Thyroid gland (tissue), 4 donors: ENCODE results near the gene CHI3L2. TPM values are rescaled to one million over a fixed set of nuclear protein-coding genes. Genes with fewer than 3 reads are reported as not detected.

ENCODE experiments used
- DNase-seq, 2 donors: peaks; one replicate each; pipeline ENCODE4 v3.0.0-alpha.2; 2019
- H3K27ac ChIP-seq, 3 donors: fragments of 200-600 bp; sonication (generic); 1 replicate in 2 of 3; 2 replicates in 1 of 3; pipeline ENCODE4 v1.5.1; 2016 to 2019; ENCODE audit warnings: mild to moderate bottlenecking in 1 of 3, moderate library complexity in 1 of 3
- H3K27me3 ChIP-seq: fragments of 200-600 bp; sonication (generic); one replicate; pipeline ENCODE4 v1.5.1; 2019
- H3K36me3 ChIP-seq, 2 donors: fragments of 200-600 bp; sonication (generic); one replicate each; pipeline ENCODE4 v1.5.1; 2016 to 2019
- H3K4me1 ChIP-seq, 2 donors: fragments of 200-600 bp; sonication (generic); one replicate each; pipeline ENCODE4 v1.5.1; 2017 to 2019
- H3K4me3 ChIP-seq, 3 donors: fragments of 200-600 bp; sonication (generic); replicated peaks in 1 of 3; 1 replicate in 2 of 3; 2 replicates in 1 of 3; pipeline ENCODE4 v1.5.1; 2016; ENCODE audit warnings: mild to moderate bottlenecking in 1 of 3
- H3K9me3 ChIP-seq: fragments of 200-600 bp; sonication (generic); one replicate; pipeline ENCODE4 v1.5.1; 2017
- POLR2A ChIP-seq, 2 donors: fragments of 450-650 bp; IDR thresholded peaks; one replicate each; pipeline ENCODE4 v1.6.1; 2017; ENCODE audit warnings: antibody characterized with exemption in 2 of 2, mild to moderate bottlenecking in 2 of 2, moderate library complexity in 1 of 2
- WGBS, 2 donors: methylation state at CpG; one replicate each; pipeline ENCODE4 v1.1.5; 2017; 5-methylcytosine and 5-hydroxymethylcytosine counted together
- intact Hi-C: fragments of 100-400 bp; cut with DNase I; formaldehyde crosslinking; loops from one replicate; pipeline ENCODE4 v1.15.1; 2023
- total RNA-seq, 4 donors: library from RNA; depleted of rRNA; stranded (reverse); fragments of >200 nt; gene quantifications; one replicate each; pipeline ENCODE4 v1.2.3, GENCODE V29; 2016
- TF ChIP-seq, protein P1 (sequence below), 6 experiments: fragments of 200-600 bp in 3 of 6; fragments of 450-650 bp in 3 of 6; sonication (generic) in 3 of 6; IDR thresholded peaks; one replicate each; pipeline ENCODE4 v1.5.1; 2016 to 2019; ENCODE audit warnings: antibody characterized with exemption in 6 of 6, mild to moderate bottlenecking in 2 of 6, inconsistent platforms in 1 of 6, moderate library complexity in 1 of 6

Gene CHI3L2
- total RNA-seq, 4 donors from 2014 or later: 4.2 to 25.7 (median 11.8) TPM

DNA sequence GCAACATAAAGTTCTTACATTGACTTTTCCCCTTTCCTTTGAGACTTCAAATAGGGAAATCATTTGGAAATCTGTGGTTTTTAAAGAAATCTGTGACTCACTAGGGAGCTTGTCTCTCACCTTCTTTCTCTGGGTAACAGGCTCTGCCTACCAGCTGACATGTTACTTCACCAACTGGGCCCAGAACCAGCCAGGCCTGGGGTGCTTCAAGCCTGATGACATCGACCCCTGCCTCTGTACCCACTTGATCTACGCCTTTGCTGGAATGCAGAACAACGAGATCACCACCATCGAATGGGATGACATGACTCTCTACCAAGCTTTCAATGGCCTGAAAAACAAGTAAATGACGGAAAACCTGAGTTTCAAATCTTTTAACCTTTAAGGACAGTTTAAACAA is 53.9 kb downstream of the CHI3L2 start:
- H3K4me3 ChIP-seq: no peak overlapping the region
- H3K9me3 ChIP-seq: no peaks in the 10 kb centered on the region
- no peak for TF ChIP-seq POLR2A (IDR thresholded peaks at IDR 0.05)
- TF ChIP-seq, protein P1, sequence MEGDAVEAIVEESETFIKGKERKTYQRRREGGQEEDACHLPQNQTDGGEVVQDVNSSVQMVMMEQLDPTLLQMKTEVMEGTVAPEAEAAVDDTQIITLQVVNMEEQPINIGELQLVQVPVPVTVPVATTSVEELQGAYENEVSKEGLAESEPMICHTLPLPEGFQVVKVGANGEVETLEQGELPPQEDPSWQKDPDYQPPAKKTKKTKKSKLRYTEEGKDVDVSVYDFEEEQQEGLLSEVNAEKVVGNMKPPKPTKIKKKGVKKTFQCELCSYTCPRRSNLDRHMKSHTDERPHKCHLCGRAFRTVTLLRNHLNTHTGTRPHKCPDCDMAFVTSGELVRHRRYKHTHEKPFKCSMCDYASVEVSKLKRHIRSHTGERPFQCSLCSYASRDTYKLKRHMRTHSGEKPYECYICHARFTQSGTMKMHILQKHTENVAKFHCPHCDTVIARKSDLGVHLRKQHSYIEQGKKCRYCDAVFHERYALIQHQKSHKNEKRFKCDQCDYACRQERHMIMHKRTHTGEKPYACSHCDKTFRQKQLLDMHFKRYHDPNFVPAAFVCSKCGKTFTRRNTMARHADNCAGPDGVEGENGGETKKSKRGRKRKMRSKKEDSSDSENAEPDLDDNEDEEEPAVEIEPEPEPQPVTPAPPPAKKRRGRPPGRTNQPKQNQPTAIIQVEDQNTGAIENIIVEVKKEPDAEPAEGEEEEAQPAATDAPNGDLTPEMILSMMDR (IDR thresholded peaks at IDR 0.05): no peak
- WGBS, 2 donors: 68 to 75% methylated on average over 5 of the region's 5 CpGs
- H3K27ac ChIP-seq: no peak overlapping the region
- no peaks in the 10 kb centered on the region for H3K27me3 ChIP-seq
- H3K36me3 ChIP-seq: no peaks in the 10 kb centered on the region
- DNase-seq: peak; percentile 5 to 13
- intact Hi-C loops: no loop called here
- H3K4me1 ChIP-seq: no peaks in the 10 kb centered on the region

DNA sequence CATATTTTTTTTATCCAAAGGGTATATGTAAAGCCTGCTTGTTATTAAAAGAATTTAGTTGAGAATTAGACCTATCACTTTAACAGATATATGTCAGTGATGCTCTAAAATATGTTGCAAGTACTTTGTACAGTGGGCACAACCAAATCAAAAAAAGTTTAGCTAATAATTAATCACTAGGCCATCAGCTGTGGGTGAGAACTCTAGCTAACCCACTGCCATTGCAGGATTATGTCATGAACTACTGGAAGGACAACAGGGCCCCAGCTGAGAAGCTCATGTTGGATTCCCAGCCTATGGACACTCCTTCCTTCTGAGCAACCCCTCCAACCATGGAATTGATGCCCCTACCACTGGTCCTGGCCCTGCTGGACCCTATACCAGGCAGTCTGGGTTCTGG is 56.3 kb downstream of the CHI3L2 start:
- H3K4me1 ChIP-seq: peaks cover 0 to 4% of the 10 kb centered on the region in 2 donors
- TF ChIP-seq, protein P1 (IDR thresholded peaks at IDR 0.05): no peak
- no peak for TF ChIP-seq POLR2A (IDR thresholded peaks at IDR 0.05)
- no peaks in the 10 kb centered on the region for H3K9me3 ChIP-seq
- intact Hi-C loops: no loop called here
- no peaks in the 10 kb centered on the region for H3K36me3 ChIP-seq
- H3K27ac ChIP-seq: no peak overlapping the region
- H3K27me3 ChIP-seq: no peaks in the 10 kb centered on the region
- H3K4me3 ChIP-seq: no peak overlapping the region
- DNase-seq: no peak

DNA sequence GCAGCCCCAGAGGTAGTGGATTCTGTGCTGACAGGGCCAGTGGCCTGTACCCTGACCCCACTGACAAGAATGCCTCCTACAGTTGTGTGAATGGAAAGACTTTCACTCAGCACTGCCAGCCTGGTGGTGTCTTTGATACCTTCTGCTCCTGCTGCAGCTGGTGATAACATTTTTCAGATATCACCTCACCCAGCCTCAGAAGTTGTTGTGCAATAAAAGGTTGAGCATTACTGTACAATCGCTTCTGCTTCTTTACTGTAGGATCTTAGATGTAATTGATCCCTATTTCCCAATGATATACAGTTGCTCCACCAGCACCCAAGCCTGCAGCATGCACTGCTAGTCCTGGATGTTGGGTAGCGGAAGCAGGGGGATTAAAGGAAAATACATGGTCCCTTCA is 58.4 kb downstream of the CHI3L2 start:
- H3K9me3 ChIP-seq: no peaks in the 10 kb centered on the region
- H3K27me3 ChIP-seq: no peaks in the 10 kb centered on the region
- 93 to 95% methylated on average over 2 of the region's 2 CpGs for WGBS, 2 donors
- no peak overlapping the region for H3K27ac ChIP-seq
- intact Hi-C loops: no loop called here
- no peak for DNase-seq
- no peak for TF ChIP-seq POLR2A (IDR thresholded peaks at IDR 0.05)
- TF ChIP-seq, protein P1 (IDR thresholded peaks at IDR 0.05): no peak
- peaks cover 5 to 17% of the 10 kb centered on the region in 2 donors for H3K4me1 ChIP-seq
- no peaks in the 10 kb centered on the region for H3K36me3 ChIP-seq
- H3K4me3 ChIP-seq: no peak overlapping the region

DNA sequence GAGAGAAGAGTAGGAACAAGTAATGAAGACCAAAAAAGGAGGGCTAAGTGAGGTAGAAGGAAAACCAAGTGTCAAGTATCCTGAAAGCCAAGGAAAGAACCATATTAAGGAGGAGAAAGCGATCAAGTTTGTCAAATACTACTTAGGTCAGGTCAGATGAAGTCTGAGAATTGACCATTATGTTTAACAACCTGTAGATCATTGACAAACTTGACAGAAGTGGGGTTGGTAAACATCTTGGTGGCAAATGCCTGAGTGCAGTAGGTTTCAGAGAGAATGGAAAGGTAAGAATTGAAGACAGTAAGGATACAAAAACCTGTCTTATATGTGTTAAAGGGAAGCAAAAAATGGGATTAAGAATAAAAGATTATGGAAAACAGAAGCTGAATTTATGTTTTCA is 59.4 kb downstream of the CHI3L2 start:
- H3K36me3 ChIP-seq: no peaks in the 10 kb centered on the region
- no peak overlapping the region for H3K4me3 ChIP-seq
- no peak for DNase-seq
- intact Hi-C loops: no loop called here
- TF ChIP-seq, protein P1 (IDR thresholded peaks at IDR 0.05): no peak
- TF ChIP-seq POLR2A (IDR thresholded peaks at IDR 0.05): no peak
- no peak overlapping the region for H3K27ac ChIP-seq
- H3K27me3 ChIP-seq: no peaks in the 10 kb centered on the region
- no peaks in the 10 kb centered on the region for H3K9me3 ChIP-seq
- peaks cover 5 to 19% of the 10 kb centered on the region in 2 donors for H3K4me1 ChIP-seq
- WGBS, 2 donors: 0 to 42% methylated on average over 1 of the region's 1 CpG

DNA sequence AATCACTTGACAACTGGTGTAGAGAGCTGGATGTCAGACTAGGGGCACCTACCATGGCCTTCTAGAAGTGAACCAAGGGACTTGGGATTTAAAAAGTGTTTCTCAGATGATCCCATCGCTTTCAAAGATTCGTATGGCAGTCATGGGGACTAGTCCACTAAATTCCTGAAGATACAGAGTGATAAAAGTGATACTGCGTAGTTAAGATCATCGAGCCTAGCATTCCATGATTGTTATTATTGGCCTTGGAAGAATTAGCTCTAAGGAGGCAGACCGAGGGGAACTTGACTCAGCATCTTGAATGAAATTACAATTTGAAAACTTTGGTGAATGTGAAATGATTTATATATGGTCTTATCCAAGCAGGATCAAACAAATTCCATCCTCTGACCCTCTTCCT is 61.9 kb downstream of the CHI3L2 start:
- no peaks in the 10 kb centered on the region for H3K27me3 ChIP-seq
- H3K27ac ChIP-seq: peak overlapping the region in 1 of 3 donors; percentile 45
- DNase-seq: no peak
- peaks cover 5 to 19% of the 10 kb centered on the region in 2 donors for H3K4me1 ChIP-seq
- no peak overlapping the region for H3K4me3 ChIP-seq
- intact Hi-C loops: no loop called here
- WGBS, 2 donors: 61 to 76% methylated on average over 4 of the region's 5 CpGs
- H3K36me3 ChIP-seq: no peaks in the 10 kb centered on the region
- no peak for TF ChIP-seq POLR2A (IDR thresholded peaks at IDR 0.05)
- TF ChIP-seq, protein P1 (IDR thresholded peaks at IDR 0.05): no peak
- no peaks in the 10 kb centered on the region for H3K9me3 ChIP-seq
